CD4-positive, alpha-beta T cell (primary cell): ENCODE data around the gene HBB. TPM values are rescaled to one million over a fixed set of nuclear protein-coding genes. Genes with fewer than 3 reads are reported as not detected.

Experiments
- ATAC-seq: fragments of 200-7000 bp; cut with Tn5 transposase; one replicate; pipeline ENCODE4 v1.10.0; 2022; ENCODE audit warnings: mild to moderate bottlenecking; ENCODE audit not compliant: poor library complexity
- CTCF ChIA-PET: fragments of 350-600 bp; sonication (Branson Sonifier 250); formaldehyde crosslinking; loops from one replicate; lab custom pipeline; 2021; ENCODE audit warnings: antibody characterized with exemption, inconsistent platforms; lab: Charles Lee
- POLR2A ChIA-PET: fragments of 350-600 bp; sonication (Branson Sonifier 250); formaldehyde crosslinking; loops from one replicate; lab custom pipeline; 2021; ENCODE audit warnings: antibody characterized with exemption, inconsistent platforms; lab: Charles Lee
- DNase-seq, 14 experiments: peaks; one replicate each; pipeline ENCODE4 v3.0.0-alpha.2; 2013 to 2020; ENCODE audit warnings: mixed read lengths in 2 of 14
- H3K27ac ChIP-seq, 2 donors: one replicate each; pipeline versions ENCODE4 v1.5.1 to v1.7.0; 2013; ENCODE audit warnings: low read length in 2 of 2, low read depth in 1 of 2, mild to moderate bottlenecking in 1 of 2
- H3K27me3 ChIP-seq, 2 experiments: 1 replicate in 1 of 2; 2 replicates in 1 of 2; pipeline versions ENCODE4 v1.6.1 to v1.7.0; 2013; ENCODE audit warnings: low read length in 2 of 2, control low read depth in 1 of 2, mild to moderate bottlenecking in 1 of 2, moderate library complexity in 1 of 2; ENCODE audit not compliant: insufficient read depth in 2 of 2, control insufficient read depth in 1 of 2
- H3K36me3 ChIP-seq: one replicate; pipeline ENCODE4 v1.6.1; 2013; ENCODE audit warnings: low read length, control low read depth; ENCODE audit not compliant: insufficient read depth
- H3K4me1 ChIP-seq: one replicate; pipeline ENCODE4 v1.6.1; 2013; ENCODE audit warnings: low read length, control low read depth; ENCODE audit not compliant: insufficient read depth
- H3K4me3 ChIP-seq: one replicate; pipeline ENCODE4 v1.5.1; 2013; ENCODE audit warnings: mild to moderate bottlenecking, low read length, moderate library complexity
- H3K9me3 ChIP-seq, 2 experiments: 1 replicate in 1 of 2; 2 replicates in 1 of 2; pipeline versions ENCODE4 v1.6.1 to v1.7.0; 2013; ENCODE audit warnings: low read length in 2 of 2, mild to moderate bottlenecking in 2 of 2, control low read depth in 1 of 2, moderate library complexity in 1 of 2; ENCODE audit not compliant: control insufficient read depth in 1 of 2, insufficient read depth in 1 of 2
- H3K27ac Mint-ChIP-seq: one replicate; pipeline ENCODE4 v1.8.0; 2020; ENCODE audit warnings: mixed read lengths
- H3K27me3 Mint-ChIP-seq: one replicate; pipeline ENCODE4 v1.8.0; 2021; ENCODE audit warnings: mixed read lengths
- H3K36me3 Mint-ChIP-seq: one replicate; pipeline ENCODE4 v1.8.0; 2021; ENCODE audit warnings: low read depth, mixed read lengths
- H3K4me1 Mint-ChIP-seq: one replicate; pipeline ENCODE4 v1.8.0; 2021; ENCODE audit warnings: low read depth, mixed read lengths
- H3K4me3 Mint-ChIP-seq: one replicate; pipeline ENCODE4 v1.8.0; 2020; ENCODE audit warnings: mild to moderate bottlenecking, mixed read lengths
- H3K9me3 Mint-ChIP-seq: one replicate; pipeline ENCODE4 v1.8.0; 2020; ENCODE audit warnings: mixed read lengths
- CTCF ChIP-seq: fragments of 200-600 bp; IDR thresholded peaks from one replicate; pipeline ENCODE4 v1.8.0; 2022; ENCODE audit warnings: antibody characterized with exemption, mild to moderate bottlenecking
- intact Hi-C, 2 experiments: fragments of 100-400 bp; cut with DNase I in 1 of 2; cut with micrococcal nuclease in 1 of 2; formaldehyde crosslinking; loops; one replicate each; pipeline versions ENCODE4 v1.15.1 to v1.9.0; 2023 to 2025; cut with DNase I, micrococcal nuclease
- total RNA-seq, 174 experiments: library from RNA in 2 of 174; stranded (reverse) in 2 of 174; gene quantifications; one replicate each; pipeline ENCODE4 v1.2.3 and lab custom pipeline; 2021 to 2026

The HBB gene
- total RNA-seq, 2 experiments from 2014 or later, result 0.45 TPM; not detected in 1

GRCh38 chr11:5266609-5267008, 39.7 kb upstream of the HBB start:
- Mint-ChIP-seq H3K27me3 (no peaks in the 10 kb centered on the region), H3K36me3 (no peaks in the 10 kb centered on the region), H3K9me3 (no peaks in the 10 kb centered on the region), H3K4me1 (no peaks in the 10 kb centered on the region), H3K27ac (no peak overlapping the region), H3K4me3 (no peak overlapping the region)
- intact Hi-C loops, result no loop called here
- DNase-seq (no peak), ATAC-seq (no peak)
- Histone ChIP-seq H3K36me3 (no peaks in the 10 kb centered on the region), H3K4me1 (no peaks in the 10 kb centered on the region), H3K27me3 (no peaks in the 10 kb centered on the region), H3K9me3 (no peaks in the 10 kb centered on the region), H3K27ac (no peak overlapping the region), H3K4me3 (no peak overlapping the region)
- ChIA-PET CTCF (no interaction called here), POLR2A (no interaction called here)
- no peak for TF ChIP-seq CTCF

DNA sequence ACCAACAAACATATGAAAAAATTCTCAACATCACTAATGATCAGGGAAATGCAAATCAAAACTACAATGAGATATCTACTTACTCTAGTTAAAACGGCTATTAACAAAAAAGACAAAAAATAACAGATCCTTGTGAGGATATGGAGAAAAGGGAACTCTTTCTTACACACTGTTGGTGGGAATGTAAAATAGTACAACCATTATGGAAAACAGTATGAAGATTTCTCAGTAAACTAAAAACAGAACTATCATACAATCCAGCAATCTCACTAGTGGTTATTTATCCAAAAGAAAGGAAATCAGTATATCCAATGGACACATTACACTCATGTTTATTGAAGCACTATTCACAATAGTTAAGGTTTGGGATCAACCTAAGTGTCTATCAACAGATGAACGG, 39.0 kb upstream of the HBB start:
- Mint-ChIP-seq H3K36me3 (no peaks in the 10 kb centered on the region), H3K27ac (no peak overlapping the region), H3K27me3 (no peaks in the 10 kb centered on the region), H3K4me1 (no peaks in the 10 kb centered on the region), H3K9me3 (no peaks in the 10 kb centered on the region), H3K4me3 (no peak overlapping the region)
- intact Hi-C loops, result no loop called here
- no peaks in the 10 kb centered on the region for H3K27me3 ChIP-seq
- ATAC-seq (no peak), DNase-seq (no peak)
- H3K4me3 ChIP-seq, result no peak overlapping the region
- no peak for TF ChIP-seq CTCF
- no peaks in the 10 kb centered on the region for H3K4me1 ChIP-seq
- ChIA-PET POLR2A (no interaction called here), CTCF (no interaction called here)
- H3K27ac ChIP-seq, result no peak overlapping the region
- no peaks in the 10 kb centered on the region for H3K36me3 ChIP-seq
- H3K9me3 ChIP-seq, result no peaks in the 10 kb centered on the region

GRCh38 chr11:5258543-5259262, 31.8 kb upstream of the HBB start:
- Histone ChIP-seq H3K36me3 (no peaks in the 10 kb centered on the region), H3K27me3 (no peaks in the 10 kb centered on the region), H3K9me3 (no peaks in the 10 kb centered on the region), H3K4me3 (no peak overlapping the region), H3K27ac (no peak overlapping the region), H3K4me1 (no peaks in the 10 kb centered on the region)
- CTCF ChIA-PET, result no interaction called here
- no peak for TF ChIP-seq CTCF
- Mint-ChIP-seq H3K9me3 (peaks cover 13% of the 10 kb centered on the region), H3K27ac (no peak overlapping the region), H3K27me3 (peaks cover 3% of the 10 kb centered on the region), H3K4me1 (no peaks in the 10 kb centered on the region), H3K4me3 (no peak overlapping the region), H3K36me3 (no peaks in the 10 kb centered on the region)
- POLR2A ChIA-PET, result no interaction called here
- ATAC-seq (no peak), DNase-seq (no peak)
- intact Hi-C loops, result no loop called here
